OCI-LY1 (cell line): Measurements from ENCODE around the gene TSC22D2.

ENCODE experiments used
- EZH2 ChIP-seq: fragments of 200-600 bp; sonication (generic), shearing (Covaris generic); IDR thresholded peaks from 2 replicates; pipeline ENCODE4 v1.8.0; 2017; ENCODE audit warnings: borderline replicate concordance, mixed run types, mild to moderate bottlenecking, antibody characterized with exemption, low read length, moderate library complexity, mixed read lengths
- TF ChIP-seq, protein P1 (sequence below): fragments of 200-600 bp; sonication (generic), shearing (Covaris generic); IDR thresholded peaks from 2 replicates; pipeline ENCODE4 v1.5.1; 2017; ENCODE audit warnings: mild to moderate bottlenecking, antibody characterized with exemption, low read length, moderate library complexity, mixed read lengths

DNA sequence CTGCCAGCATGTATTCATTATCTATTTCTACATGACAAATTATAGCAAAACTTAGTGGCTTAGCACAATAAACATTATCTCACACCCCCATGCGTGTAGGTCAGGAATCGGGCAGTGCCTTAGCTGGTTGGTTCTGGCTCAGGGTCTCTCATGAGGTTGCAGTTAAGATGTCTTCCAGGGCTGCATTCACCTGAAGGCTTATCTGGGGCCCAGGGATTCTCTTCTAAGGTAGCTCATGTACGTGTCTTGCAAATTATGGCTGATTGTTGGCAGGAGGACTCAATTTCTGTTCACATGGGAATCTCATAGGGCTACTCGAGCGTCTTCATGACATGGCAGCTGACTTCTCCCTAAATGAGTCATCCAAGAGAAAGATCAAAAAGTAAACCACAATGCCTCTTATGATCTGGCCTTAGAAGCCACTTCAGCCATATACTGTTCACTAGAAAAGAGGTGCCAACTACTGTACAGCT is 42.9 kb upstream of the TSC22D2 start:
- TF ChIP-seq EZH2: no peak
- TF ChIP-seq, protein P1, sequence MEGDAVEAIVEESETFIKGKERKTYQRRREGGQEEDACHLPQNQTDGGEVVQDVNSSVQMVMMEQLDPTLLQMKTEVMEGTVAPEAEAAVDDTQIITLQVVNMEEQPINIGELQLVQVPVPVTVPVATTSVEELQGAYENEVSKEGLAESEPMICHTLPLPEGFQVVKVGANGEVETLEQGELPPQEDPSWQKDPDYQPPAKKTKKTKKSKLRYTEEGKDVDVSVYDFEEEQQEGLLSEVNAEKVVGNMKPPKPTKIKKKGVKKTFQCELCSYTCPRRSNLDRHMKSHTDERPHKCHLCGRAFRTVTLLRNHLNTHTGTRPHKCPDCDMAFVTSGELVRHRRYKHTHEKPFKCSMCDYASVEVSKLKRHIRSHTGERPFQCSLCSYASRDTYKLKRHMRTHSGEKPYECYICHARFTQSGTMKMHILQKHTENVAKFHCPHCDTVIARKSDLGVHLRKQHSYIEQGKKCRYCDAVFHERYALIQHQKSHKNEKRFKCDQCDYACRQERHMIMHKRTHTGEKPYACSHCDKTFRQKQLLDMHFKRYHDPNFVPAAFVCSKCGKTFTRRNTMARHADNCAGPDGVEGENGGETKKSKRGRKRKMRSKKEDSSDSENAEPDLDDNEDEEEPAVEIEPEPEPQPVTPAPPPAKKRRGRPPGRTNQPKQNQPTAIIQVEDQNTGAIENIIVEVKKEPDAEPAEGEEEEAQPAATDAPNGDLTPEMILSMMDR: no peak
